ENCODE measurements around the gene SSBP4.

The SSBP4 gene

DNA sequence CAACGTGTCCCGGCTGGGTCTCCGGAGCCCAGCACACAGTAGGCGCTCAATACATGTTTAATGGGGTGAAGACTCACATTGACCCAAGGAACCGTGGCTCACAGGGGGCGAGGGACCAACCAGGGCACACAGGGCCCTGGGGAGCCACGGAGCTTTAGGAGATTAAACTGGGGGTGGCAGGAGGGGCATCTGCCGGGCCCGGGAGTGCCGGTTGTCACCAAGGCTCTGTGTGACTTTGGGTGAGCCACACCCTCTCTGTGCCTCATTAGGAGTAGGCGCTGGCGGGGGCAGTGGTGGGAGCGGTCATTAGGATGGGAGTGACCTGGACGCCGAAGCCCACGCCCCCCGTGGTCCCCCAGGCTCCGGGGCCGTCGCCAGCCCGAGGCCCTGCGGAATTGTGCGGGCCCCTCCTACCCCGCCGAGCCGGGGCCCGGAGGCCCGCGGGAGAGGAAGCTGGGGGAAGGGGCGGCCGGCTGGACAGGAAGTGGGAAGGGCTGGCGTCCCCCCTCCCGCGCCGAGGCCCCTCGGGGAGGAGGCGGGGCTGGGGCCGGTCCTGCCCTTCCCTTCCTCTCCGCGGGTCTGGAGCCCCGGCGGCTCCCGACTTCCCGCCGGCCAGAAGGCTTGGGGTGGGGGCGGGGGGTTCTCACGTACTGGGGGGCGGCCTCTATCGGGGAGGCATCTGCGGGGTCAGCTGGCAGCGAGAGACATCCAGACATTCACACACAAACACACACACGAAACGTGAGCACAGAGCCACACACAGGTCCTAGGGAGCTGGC lies 1.8 kb upstream of the SSBP4 start (continued):
- TF ChIP-seq ZNF791 (tag by site-specific recombination; IDR thresholded peaks at IDR 0.05) = peak; percentile 10; the same call in 1 of the 2 replicates
- TF ChIP-seq, protein P1, sequence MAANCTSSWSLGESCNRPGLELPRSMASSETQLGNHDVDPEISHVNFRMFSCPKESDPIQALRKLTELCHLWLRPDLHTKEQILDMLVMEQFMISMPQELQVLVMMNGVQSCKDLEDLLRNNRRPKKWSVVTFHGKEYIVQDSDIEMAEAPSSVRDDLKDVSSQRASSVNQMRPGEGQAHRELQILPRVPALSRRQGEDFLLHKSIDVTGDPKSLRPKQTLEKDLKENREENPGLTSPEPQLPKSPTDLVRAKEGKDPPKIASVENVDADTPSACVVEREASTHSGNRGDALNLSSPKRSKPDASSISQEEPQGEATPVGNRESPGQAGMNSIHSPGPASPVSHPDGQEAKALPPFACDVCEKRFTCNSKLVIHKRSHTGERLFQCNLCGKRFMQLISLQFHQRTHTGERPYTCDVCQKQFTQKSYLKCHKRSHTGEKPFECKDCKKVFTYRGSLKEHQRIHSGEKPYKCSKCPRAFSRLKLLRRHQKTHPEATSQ (tag by site-specific recombination; IDR thresholded peaks at IDR 0.05) = peak; percentile 43; the same call in 1 of the 2 replicates
- TF ChIP-seq, protein P2, sequence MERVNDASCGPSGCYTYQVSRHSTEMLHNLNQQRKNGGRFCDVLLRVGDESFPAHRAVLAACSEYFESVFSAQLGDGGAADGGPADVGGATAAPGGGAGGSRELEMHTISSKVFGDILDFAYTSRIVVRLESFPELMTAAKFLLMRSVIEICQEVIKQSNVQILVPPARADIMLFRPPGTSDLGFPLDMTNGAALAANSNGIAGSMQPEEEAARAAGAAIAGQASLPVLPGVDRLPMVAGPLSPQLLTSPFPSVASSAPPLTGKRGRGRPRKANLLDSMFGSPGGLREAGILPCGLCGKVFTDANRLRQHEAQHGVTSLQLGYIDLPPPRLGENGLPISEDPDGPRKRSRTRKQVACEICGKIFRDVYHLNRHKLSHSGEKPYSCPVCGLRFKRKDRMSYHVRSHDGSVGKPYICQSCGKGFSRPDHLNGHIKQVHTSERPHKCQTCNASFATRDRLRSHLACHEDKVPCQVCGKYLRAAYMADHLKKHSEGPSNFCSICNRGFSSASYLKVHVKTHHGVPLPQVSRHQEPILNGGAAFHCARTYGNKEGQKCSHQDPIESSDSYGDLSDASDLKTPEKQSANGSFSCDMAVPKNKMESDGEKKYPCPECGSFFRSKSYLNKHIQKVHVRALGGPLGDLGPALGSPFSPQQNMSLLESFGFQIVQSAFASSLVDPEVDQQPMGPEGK (tag by site-specific recombination; IDR thresholded peaks at IDR 0.05) = peak; percentile 86
- TF ChIP-seq TRIM28 (IDR thresholded peaks at IDR 0.05; ENCODE audit: borderline replicate concordance, low read length) = no peak
- TF ChIP-seq, protein P3, sequence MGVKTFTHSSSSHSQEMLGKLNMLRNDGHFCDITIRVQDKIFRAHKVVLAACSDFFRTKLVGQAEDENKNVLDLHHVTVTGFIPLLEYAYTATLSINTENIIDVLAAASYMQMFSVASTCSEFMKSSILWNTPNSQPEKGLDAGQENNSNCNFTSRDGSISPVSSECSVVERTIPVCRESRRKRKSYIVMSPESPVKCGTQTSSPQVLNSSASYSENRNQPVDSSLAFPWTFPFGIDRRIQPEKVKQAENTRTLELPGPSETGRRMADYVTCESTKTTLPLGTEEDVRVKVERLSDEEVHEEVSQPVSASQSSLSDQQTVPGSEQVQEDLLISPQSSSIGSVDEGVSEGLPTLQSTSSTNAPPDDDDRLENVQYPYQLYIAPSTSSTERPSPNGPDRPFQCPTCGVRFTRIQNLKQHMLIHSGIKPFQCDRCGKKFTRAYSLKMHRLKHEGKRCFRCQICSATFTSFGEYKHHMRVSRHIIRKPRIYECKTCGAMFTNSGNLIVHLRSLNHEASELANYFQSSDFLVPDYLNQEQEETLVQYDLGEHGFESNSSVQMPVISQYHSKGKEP (tag by site-specific recombination; IDR thresholded peaks at IDR 0.05) = 0 out of 2 replicates have a peak, but pooled peaks have one; percentile 24
- no peak for TF ChIP-seq ZNF558 (tag by site-specific recombination; IDR thresholded peaks at IDR 0.05)
- TF ChIP-seq KLF1 (tag by site-specific recombination; IDR thresholded peaks at IDR 0.05) = peak; percentile 84
- TF ChIP-seq ZIC2 (tag by site-specific recombination; IDR thresholded peaks at IDR 0.05) = peak; percentile 42
- no peak for TF ChIP-seq HOXC10 (CRISPR knock-in tag; IDR thresholded peaks at IDR 0.05)
- TF ChIP-seq, protein P4, sequence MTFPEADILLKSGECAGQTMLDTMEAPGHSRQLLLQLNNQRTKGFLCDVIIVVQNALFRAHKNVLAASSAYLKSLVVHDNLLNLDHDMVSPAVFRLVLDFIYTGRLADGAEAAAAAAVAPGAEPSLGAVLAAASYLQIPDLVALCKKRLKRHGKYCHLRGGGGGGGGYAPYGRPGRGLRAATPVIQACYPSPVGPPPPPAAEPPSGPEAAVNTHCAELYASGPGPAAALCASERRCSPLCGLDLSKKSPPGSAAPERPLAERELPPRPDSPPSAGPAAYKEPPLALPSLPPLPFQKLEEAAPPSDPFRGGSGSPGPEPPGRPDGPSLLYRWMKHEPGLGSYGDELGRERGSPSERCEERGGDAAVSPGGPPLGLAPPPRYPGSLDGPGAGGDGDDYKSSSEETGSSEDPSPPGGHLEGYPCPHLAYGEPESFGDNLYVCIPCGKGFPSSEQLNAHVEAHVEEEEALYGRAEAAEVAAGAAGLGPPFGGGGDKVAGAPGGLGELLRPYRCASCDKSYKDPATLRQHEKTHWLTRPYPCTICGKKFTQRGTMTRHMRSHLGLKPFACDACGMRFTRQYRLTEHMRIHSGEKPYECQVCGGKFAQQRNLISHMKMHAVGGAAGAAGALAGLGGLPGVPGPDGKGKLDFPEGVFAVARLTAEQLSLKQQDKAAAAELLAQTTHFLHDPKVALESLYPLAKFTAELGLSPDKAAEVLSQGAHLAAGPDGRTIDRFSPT (tag by site-specific recombination; IDR thresholded peaks at IDR 0.05) = peak; percentile 81
- TF ChIP-seq SETDB1 (IDR thresholded peaks at IDR 0.05; ENCODE audit: insufficient read length, low read length) = no peak
- TF ChIP-seq, protein P5, sequence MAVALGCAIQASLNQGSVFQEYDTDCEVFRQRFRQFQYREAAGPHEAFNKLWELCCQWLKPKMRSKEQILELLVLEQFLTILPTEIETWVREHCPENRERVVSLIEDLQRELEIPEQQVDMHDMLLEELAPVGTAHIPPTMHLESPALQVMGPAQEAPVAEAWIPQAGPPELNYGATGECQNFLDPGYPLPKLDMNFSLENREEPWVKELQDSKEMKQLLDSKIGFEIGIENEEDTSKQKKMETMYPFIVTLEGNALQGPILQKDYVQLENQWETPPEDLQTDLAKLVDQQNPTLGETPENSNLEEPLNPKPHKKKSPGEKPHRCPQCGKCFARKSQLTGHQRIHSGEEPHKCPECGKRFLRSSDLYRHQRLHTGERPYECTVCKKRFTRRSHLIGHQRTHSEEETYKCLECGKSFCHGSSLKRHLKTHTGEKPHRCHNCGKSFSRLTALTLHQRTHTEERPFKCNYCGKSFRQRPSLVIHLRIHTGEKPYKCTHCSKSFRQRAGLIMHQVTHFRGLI (tag by site-specific recombination; IDR thresholded peaks at IDR 0.05) = peak; percentile 41; the same call in 1 of the 2 replicates
- TF ChIP-seq, protein P6, sequence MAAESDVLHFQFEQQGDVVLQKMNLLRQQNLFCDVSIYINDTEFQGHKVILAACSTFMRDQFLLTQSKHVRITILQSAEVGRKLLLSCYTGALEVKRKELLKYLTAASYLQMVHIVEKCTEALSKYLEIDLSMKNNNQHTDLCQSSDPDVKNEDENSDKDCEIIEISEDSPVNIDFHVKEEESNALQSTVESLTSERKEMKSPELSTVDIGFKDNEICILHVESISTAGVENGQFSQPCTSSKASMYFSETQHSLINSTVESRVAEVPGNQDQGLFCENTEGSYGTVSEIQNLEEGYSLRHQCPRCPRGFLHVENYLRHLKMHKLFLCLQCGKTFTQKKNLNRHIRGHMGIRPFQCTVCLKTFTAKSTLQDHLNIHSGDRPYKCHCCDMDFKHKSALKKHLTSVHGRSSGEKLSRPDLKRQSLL (tag by site-specific recombination; IDR thresholded peaks at IDR 0.05) = 0 out of 2 replicates have a peak, but pooled peaks have one; percentile 30
- TF ChIP-seq, protein P7, sequence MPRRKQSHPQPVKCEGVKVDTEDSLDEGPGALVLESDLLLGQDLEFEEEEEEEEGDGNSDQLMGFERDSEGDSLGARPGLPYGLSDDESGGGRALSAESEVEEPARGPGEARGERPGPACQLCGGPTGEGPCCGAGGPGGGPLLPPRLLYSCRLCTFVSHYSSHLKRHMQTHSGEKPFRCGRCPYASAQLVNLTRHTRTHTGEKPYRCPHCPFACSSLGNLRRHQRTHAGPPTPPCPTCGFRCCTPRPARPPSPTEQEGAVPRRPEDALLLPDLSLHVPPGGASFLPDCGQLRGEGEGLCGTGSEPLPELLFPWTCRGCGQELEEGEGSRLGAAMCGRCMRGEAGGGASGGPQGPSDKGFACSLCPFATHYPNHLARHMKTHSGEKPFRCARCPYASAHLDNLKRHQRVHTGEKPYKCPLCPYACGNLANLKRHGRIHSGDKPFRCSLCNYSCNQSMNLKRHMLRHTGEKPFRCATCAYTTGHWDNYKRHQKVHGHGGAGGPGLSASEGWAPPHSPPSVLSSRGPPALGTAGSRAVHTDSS (tag by site-specific recombination; IDR thresholded peaks at IDR 0.05) = no peak
- no peak for TF ChIP-seq ZNF121 (tag by site-specific recombination; IDR thresholded peaks at IDR 0.05)
- TF ChIP-seq, protein P8, sequence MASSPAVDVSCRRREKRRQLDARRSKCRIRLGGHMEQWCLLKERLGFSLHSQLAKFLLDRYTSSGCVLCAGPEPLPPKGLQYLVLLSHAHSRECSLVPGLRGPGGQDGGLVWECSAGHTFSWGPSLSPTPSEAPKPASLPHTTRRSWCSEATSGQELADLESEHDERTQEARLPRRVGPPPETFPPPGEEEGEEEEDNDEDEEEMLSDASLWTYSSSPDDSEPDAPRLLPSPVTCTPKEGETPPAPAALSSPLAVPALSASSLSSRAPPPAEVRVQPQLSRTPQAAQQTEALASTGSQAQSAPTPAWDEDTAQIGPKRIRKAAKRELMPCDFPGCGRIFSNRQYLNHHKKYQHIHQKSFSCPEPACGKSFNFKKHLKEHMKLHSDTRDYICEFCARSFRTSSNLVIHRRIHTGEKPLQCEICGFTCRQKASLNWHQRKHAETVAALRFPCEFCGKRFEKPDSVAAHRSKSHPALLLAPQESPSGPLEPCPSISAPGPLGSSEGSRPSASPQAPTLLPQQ (tag by site-specific recombination; IDR thresholded peaks at IDR 0.05) = peak; percentile 86
- TF ChIP-seq ZNF677 (tag by site-specific recombination; IDR thresholded peaks at IDR 0.05) = peak; percentile 50; the same call in 1 of the 2 replicates
- TF ChIP-seq, protein P9, sequence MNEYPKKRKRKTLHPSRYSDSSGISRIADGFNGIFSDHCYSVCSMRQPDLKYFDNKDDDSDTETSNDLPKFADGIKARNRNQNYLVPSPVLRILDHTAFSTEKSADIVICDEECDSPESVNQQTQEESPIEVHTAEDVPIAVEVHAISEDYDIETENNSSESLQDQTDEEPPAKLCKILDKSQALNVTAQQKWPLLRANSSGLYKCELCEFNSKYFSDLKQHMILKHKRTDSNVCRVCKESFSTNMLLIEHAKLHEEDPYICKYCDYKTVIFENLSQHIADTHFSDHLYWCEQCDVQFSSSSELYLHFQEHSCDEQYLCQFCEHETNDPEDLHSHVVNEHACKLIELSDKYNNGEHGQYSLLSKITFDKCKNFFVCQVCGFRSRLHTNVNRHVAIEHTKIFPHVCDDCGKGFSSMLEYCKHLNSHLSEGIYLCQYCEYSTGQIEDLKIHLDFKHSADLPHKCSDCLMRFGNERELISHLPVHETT (tag by site-specific recombination; IDR thresholded peaks at IDR 0.05) = 0 out of 2 replicates have a peak, but pooled peaks have one; percentile 25
- TF ChIP-seq ZNF792 (tag by site-specific recombination; IDR thresholded peaks at IDR 0.05) = peak; percentile 100
- no peak for TF ChIP-seq HOXA7 (CRISPR knock-in tag; IDR thresholded peaks at IDR 0.05; ENCODE audit: borderline replicate concordance)
- TF ChIP-seq ZNF324 (tag by site-specific recombination; IDR thresholded peaks at IDR 0.05) = peak; percentile 53
- TF ChIP-seq ZFP69B (tag by site-specific recombination; IDR thresholded peaks at IDR 0.05) = peak; percentile 63; the same call in 1 of the 2 replicates
- no peak for TF ChIP-seq ZNF707 (tag by site-specific recombination; IDR thresholded peaks at IDR 0.05)
